HL-60/S4 (cell line): ENCODE measurements around the gene HSF2BP.
"Not testable (repeated sequence)": the region's sequence is repeated elsewhere in the genome, so short reads cannot be mapped to it uniquely, and the experiment has no call there.

Source experiments
- in situ Hi-C: fragments of 300-500 bp; cut with MboI; formaldehyde crosslinking; loops from 2 replicates; pipeline ENCODE4 v1.14.3; 2022; ENCODE audit warnings: low sequenced_read_pairs

HSF2BP gene

GRCh38 chr21:43659136-43660000 lies at the start of gene HSF2BP, which contains the start of gene RRP1B:
HSF2BP (minus strand) TSS chr21:43659488; CDS start chr21:43658096, 1,392 bp downstream.
RRP1B (plus strand) TSS chr21:43659560; CDS start chr21:43659665, 105 bp downstream.
- in situ Hi-C loops, result no loop called here

- in situ Hi-C loops, result no loop called here
Measured at GRCh38 chr21:43708745-43709381, 49.6 kb upstream of the HSF2BP start.

- in situ Hi-C loops, result no loop called here
Measured at GRCh38 chr21:43707462-43707861, 48.2 kb upstream of the HSF2BP start.

GRCh38 chr21:43703035-43703880 lies 44.0 kb upstream of the HSF2BP start:
- in situ Hi-C loops, result no loop called here

- in situ Hi-C loops, result no loop called here
Measured at GRCh38 chr21:43702785-43703034, 43.4 kb upstream of the HSF2BP start.

GRCh38 chr21:43701936-43702784 lies 42.9 kb upstream of the HSF2BP start:
- in situ Hi-C loops, result no loop called here

- in situ Hi-C loops, result no loop called here
Measured at GRCh38 chr21:43699933-43700599, 40.8 kb upstream of the HSF2BP start.

- in situ Hi-C loops, result not testable (repeated sequence)
Measured at GRCh38 chr21:43699492-43699777, 40.1 kb upstream of the HSF2BP start.

GRCh38 chr21:43697758-43698643 lies 38.7 kb upstream of the HSF2BP start:
- in situ Hi-C loops, result no loop called here

GRCh38 chr21:43696214-43696613 lies 36.9 kb upstream of the HSF2BP start:
- in situ Hi-C loops, result no loop called here

GRCh38 chr21:43694437-43695079 lies 35.3 kb upstream of the HSF2BP start:
- in situ Hi-C loops, result no loop called here

GRCh38 chr21:43693981-43694380 lies 34.7 kb upstream of the HSF2BP start:
- in situ Hi-C loops, result no loop called here

GRCh38 chr21:43692949-43693348 lies 33.7 kb upstream of the HSF2BP start:
- in situ Hi-C loops, result no loop called here

- in situ Hi-C loops, result no loop called here
Measured at GRCh38 chr21:43691801-43692200, 32.5 kb upstream of the HSF2BP start.

- in situ Hi-C loops, result no loop called here
Measured at GRCh38 chr21:43691086-43691795, 32.0 kb upstream of the HSF2BP start.

- in situ Hi-C loops, result no loop called here
Measured at GRCh38 chr21:43690346-43690745, 31.1 kb upstream of the HSF2BP start.

- in situ Hi-C loops, result no loop called here
Measured at GRCh38 chr21:43689556-43690337, 30.5 kb upstream of the HSF2BP start.
